ENCODE data around the gene STRN4.
"Not testable (repeated sequence)": the region's sequence is repeated elsewhere in the genome, so short reads cannot be mapped to it uniquely, and the experiment has no call there.

STRN4 gene, protein sequence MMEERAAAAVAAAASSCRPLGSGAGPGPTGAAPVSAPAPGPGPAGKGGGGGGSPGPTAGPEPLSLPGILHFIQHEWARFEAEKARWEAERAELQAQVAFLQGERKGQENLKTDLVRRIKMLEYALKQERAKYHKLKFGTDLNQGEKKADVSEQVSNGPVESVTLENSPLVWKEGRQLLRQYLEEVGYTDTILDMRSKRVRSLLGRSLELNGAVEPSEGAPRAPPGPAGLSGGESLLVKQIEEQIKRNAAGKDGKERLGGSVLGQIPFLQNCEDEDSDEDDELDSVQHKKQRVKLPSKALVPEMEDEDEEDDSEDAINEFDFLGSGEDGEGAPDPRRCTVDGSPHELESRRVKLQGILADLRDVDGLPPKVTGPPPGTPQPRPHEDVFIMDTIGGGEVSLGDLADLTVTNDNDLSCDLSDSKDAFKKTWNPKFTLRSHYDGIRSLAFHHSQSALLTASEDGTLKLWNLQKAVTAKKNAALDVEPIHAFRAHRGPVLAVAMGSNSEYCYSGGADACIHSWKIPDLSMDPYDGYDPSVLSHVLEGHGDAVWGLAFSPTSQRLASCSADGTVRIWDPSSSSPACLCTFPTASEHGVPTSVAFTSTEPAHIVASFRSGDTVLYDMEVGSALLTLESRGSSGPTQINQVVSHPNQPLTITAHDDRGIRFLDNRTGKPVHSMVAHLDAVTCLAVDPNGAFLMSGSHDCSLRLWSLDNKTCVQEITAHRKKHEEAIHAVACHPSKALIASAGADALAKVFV

DNA sequence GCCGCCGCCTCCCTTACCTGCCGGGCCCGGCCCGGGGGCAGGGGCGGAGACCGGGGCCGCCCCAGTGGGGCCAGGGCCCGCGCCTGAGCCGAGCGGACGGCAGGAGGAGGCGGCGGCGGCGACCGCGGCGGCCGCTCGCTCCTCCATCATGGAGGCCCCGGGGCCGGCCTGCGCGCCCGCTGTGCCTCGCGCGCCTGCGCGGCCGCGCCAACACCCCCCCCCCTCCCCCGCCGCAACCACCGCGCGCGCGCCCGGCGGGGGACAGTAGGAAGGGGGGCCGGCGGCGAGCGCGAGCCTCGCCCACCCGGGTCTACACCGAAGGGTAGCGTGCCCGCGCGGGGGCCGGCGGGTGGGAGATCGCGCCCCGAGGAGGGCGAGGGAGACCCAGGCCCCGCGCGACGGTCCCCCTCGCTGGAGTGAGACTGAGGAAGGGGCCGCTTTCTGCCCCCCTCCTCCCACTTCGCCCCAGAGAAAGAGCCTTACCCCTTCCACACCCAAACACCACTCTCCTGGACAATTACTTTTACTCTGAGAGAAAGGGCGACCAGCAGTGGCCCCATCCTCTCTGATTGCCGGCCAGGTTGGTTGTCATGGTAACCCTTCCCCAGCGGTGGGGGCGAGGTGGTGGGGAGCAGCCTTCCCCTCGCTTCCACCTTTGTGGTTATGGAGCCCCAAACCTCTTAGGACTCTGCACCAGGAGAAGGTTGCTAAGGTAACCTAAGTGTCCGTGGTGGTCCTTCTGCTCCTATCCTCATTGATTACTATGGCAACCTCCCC lies at the start of gene STRN4:
TSS of gene STRN4 (minus strand) at position 170 of the 777 bp plus-strand sequence. CDS start at position 150, 20 bp downstream.
- peak; percentile 26 to 33 for DNase-seq (ENCODE audit: low read depth in 2 of 2)

DNA sequence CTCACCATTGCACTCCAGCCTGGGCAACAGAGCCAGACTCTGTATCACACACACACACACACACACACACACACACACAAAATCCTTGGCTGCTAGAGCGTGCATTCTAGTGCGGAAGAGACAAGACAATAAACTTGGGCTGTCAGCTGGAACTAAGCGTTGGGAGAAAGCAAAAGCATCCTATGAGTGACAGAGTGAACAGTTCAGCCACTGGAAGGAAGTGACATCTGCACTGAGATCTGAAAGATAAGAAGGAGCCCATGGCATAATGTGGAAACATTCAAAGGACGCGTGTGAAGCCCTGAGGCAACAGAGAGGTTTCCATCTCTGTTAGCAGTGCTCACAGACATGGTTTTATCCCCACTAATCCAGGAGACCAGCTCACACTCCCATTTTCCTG lies 45.7 kb upstream of the STRN4 start:
- DNase-seq (ENCODE audit: low read depth in 2 of 2) = no peak

DNA sequence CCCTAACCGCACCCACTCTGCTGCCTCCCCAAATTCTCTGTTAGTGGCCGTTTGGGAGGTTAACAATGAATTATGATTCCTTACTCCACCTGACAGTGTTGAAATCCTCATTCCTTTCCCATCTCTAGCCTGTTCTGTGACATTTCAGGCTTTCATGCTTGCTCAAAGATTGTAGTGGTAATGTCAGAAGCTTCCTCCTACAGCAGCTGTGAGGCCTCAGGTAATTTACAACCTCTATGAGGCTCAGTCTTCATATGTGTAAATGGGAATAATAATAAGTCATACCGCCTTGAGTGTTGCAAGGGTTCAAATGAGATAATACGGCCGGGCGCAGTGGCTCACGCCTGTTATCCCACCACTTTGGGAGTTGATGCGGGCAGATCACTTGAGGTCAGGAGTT lies 43.1 kb upstream of the STRN4 start:
- no peak for DNase-seq (ENCODE audit: low read depth in 2 of 2)

GRCh38 chr19:46788968-46789338 lies 42.7 kb upstream of the STRN4 start:
- no peak for DNase-seq (ENCODE audit: low read depth in 2 of 2)

- peak; percentile 98 to 99 for DNase-seq (ENCODE audit: low read depth in 2 of 2)
These were observed 42.2 kb upstream of the STRN4 start, which contains the start of gene SLC1A5 for GRCh38 chr19:46788262-46788967. Gene SLC1A5, minus strand, starts transcription at chr19:46788594. Its CDS starts 629 bp downstream, at chr19:46787965.

GRCh38 chr19:46787331-46788261 lies 41.3 kb upstream of the STRN4 start:
- peak; percentile 5 to 26 for DNase-seq (ENCODE audit: low read depth in 2 of 2)

DNA sequence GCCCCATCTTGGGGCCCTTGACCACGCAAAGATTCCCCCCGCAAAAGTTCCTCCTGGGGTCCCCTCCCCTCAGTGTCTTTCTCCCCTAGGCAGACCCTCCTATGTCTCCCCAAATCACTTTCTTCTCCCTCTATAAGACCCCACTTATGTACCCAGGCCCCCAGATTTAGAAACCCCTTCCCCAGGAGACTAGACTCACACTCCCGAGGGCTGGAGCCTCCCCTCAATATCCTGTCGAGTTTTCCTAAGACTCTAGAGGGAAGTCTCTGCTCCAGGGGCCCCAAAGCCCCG lies 40.7 kb upstream of the STRN4 start:
- no peak for DNase-seq (ENCODE audit: low read depth in 2 of 2)

DNA sequence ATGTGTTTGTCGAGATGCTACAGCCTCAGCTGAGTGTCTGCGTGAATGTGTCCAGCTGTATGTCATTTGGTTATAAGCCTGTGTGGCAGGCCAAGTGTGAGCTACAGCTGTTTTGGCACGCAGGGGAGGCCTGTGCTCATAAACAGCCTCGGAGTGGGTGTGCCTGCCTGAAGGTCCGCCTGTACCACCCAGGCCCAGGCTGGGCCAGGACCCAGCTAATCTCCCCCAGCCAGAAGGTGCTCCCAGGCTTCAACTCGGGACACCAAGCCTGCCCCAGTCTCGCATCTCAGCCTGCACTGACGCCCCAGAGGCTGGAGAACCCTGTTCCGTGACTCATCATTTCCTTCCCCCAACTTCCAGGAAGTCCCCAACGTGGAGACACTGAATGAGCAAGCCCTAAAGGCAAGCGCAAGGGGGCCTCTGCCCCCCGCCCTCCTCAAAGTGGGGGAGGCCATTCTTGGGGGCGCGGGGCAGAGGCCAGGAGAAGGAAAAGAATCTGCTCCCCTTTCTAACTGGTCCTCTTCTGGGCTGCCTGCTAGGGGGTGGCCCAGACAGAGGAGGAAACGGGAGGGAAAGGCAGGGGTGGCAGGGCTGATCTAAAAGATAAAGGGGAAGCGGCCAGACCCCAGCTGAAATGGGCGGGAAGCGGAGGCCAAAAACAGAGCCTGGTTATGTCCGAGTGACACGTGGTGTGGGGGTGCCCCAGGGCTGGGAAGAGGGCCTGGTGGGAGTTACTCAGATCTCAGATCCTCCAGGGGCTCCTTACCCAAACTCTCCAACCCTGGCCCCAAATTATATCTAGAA lies 40.2 kb upstream of the STRN4 start:
- DNase-seq (ENCODE audit: low read depth in 2 of 2) = peak; percentile 73 to 80

DNA sequence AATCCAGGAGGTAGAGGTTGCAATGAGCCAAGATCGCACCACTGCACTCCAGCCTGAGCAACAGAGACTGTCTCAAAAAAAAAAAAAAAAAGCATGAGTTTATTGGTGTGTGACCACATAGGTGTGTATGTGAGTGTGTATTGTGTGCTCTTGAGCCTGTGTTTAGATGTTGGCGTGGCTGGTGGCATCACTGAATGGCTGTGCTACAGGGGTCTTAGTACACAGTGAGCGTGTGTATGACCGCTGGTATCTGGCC lies 39.7 kb upstream of the STRN4 start:
- no peak for DNase-seq (ENCODE audit: low read depth in 2 of 2)

GRCh38 chr19:46785054-46785979 lies 39.1 kb upstream of the STRN4 start:
- DNase-seq (ENCODE audit: low read depth in 2 of 2) = no peak

- DNase-seq (ENCODE audit: low read depth in 2 of 2) = peak; percentile 35 to 63
These were observed 38.2 kb upstream of the STRN4 start for GRCh38 chr19:46784262-46785053.

DNA sequence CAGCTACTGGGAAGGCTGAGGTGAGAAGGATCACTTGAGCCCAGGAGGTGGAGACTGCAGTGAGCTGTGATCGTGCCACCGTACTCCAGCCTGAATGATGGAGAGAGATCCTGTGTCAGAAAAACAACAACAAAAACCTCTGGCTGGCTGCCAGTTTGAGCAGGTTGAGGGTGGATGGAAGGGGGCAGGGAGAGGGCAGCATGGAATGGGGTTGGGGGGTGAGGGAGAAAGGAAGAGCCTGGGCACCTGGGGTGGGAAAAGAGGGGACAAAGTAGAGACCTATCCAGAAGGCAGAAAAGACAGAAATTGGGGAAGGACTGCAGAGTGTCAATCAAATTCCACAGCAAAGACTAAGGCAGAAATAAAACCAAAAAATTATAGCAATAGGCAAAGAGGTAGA lies 37.4 kb upstream of the STRN4 start:
- no peak for DNase-seq (ENCODE audit: low read depth in 2 of 2)

DNA sequence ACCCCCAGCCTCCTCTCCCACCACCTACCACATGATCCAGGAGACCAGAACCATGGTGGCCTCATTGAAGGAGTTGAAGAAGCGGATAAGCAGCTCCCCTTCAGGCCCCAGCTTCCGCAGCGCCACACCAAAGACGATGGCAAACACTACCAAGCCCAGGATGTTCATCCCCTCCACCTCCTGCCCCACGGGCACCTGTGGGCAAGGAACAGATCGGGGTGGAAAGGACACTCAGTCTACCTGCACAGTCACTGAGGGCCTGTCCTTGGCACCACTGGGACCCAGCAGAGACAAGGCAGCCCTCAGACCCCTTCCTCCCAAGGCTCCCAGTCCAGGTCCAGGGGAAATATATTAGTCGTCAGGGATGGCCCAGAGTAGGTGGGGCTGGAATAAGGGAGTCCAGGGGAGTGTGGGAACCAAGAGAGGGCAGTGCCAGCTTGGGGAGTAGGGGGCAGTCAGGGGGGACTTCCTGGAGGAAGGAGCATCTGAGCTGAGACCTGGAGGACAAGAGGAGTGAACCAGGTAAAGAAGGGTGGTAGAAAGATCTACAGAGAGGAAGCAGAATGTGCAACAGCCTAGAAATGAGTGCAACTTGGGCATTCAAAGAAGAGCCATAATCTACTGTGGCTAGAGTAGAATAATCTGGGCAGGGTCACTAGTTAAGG lies 36.2 kb upstream of the STRN4 start:
- DNase-seq (ENCODE audit: low read depth in 2 of 2) = no peak

GRCh38 chr19:46777956-46778645 lies 31.9 kb upstream of the STRN4 start:
- DNase-seq (ENCODE audit: low read depth in 2 of 2) = not testable (repeated sequence)

GRCh38 chr19:46776927-46777911 lies 31.0 kb upstream of the STRN4 start:
- DNase-seq (ENCODE audit: low read depth in 2 of 2) = no peak
